ENCODE measurements around the gene SDHAF1.

The SDHAF1 gene

DNA sequence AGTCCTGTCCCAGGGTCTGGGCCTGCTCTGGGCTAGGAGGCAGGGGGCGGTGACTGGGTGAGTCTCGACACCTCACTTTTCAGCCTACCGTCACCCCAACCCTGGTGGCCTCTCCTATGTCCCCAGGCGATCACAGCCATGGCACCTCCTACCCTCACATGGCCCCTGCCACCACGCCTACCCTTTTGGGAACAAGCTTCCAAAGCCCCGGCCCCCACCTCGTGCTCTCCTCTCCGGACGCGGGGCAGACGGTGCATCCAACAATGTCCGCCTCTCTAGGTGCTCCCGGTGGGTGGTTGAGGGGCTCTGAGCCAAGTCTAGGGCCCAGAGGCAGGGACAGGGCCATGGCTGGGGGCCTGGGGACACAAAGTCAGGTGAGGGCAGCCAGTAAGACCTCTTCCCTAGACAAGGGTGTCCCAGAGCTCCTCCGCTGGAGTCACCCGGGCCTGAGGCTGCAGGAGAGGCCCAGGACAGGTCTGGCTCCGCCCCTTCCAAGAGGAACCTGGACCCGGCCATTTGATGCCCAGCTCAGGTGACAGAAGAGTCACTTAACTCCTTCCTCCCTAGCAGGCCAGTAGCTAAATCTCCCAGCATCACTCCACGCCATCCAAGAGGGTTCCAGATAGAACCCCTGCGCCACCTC lies 13.5 kb downstream of the SDHAF1 start, which contains the start of gene SYNE4:
Gene SYNE4, minus strand, starts transcription at position 478 of the 643 bp plus-strand sequence. Its CDS starts 132 bp downstream, at position 346.
- H3K4me3 ChIP-seq (replicated peaks in 1 of 2; ENCODE audit: low read depth in 2 of 2, low read length in 2 of 2): peak within 1 kb of the TSS; percentile 39 to 41
- no peak for DNase-seq (ENCODE audit: low read depth in 2 of 2)
- TF ChIP-seq, protein P1, sequence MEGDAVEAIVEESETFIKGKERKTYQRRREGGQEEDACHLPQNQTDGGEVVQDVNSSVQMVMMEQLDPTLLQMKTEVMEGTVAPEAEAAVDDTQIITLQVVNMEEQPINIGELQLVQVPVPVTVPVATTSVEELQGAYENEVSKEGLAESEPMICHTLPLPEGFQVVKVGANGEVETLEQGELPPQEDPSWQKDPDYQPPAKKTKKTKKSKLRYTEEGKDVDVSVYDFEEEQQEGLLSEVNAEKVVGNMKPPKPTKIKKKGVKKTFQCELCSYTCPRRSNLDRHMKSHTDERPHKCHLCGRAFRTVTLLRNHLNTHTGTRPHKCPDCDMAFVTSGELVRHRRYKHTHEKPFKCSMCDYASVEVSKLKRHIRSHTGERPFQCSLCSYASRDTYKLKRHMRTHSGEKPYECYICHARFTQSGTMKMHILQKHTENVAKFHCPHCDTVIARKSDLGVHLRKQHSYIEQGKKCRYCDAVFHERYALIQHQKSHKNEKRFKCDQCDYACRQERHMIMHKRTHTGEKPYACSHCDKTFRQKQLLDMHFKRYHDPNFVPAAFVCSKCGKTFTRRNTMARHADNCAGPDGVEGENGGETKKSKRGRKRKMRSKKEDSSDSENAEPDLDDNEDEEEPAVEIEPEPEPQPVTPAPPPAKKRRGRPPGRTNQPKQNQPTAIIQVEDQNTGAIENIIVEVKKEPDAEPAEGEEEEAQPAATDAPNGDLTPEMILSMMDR (IDR thresholded peaks at IDR 0.05; ENCODE audit: low read depth, low read length): no peak

DNA sequence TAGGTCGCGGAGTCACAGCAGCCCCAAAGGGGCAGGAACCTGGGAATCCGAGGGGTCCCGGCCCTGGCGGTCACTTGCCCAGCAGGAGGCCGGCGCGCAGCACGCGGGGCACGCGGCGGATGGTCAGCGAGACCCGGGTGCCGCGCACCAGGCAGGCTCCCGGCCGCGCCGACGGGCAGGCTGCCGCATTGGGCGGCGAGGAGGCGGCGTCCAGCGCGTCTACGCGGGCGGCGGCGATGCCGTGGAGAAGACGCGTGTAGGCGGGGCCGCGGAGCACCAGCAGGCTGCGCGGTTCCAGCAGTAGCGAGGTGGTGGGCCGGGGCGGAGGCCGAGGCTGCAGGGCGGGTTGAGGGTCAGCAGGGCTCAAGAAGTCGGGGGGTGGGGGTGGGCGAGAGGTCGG lies 14.2 kb downstream of the SDHAF1 start:
- H3K4me3 ChIP-seq (replicated peaks in 1 of 2; ENCODE audit: low read depth in 2 of 2, low read length in 2 of 2): peak overlapping the region; percentile 39 to 41
- DNase-seq (ENCODE audit: low read depth in 2 of 2): peak; percentile 50 to 74
- TF ChIP-seq, protein P1 (IDR thresholded peaks at IDR 0.05; ENCODE audit: low read depth, low read length): no peak

DNA sequence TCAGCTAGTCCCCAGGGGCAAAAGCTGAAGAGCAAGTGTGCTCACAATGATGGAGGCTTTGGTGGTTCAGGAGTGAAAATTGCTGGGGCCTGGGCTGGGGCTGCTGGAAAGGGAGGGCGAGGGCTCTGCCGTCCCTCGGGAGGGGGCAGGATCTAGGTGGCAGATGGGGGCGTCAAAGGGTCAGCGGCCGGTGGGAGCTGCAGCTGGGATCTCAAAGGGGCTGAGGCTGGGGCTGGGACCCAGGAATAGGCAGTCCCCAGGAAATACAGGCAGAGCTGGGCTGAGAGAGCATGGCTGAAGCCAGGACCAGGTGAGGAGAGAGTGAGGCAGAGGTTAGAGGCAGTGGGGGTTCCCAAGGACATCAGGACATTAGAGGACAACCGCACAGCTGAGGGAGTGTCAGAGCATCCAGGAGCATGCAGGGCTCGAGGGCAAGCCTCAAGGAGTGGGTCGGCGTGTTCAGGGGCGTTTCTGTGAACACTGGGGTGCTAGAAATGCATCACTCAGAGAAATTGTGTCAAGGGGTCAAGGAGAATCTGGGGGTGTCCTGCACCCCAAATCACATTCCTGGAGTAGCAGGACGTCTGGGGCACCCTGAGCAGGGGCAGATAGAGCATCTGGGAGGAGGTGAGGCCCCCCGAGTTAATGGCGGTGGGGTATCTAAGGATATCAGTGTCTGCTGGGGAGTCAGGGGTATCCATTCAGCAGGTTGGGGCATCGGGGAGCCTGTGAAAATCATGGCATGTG lies 14.8 kb downstream of the SDHAF1 start:
- peak overlapping the region; percentile 39 to 41 for H3K4me3 ChIP-seq (replicated peaks in 1 of 2; ENCODE audit: low read depth in 2 of 2, low read length in 2 of 2)
- no peak for DNase-seq (ENCODE audit: low read depth in 2 of 2)
- TF ChIP-seq, protein P1 (IDR thresholded peaks at IDR 0.05; ENCODE audit: low read depth, low read length): no peak

DNA sequence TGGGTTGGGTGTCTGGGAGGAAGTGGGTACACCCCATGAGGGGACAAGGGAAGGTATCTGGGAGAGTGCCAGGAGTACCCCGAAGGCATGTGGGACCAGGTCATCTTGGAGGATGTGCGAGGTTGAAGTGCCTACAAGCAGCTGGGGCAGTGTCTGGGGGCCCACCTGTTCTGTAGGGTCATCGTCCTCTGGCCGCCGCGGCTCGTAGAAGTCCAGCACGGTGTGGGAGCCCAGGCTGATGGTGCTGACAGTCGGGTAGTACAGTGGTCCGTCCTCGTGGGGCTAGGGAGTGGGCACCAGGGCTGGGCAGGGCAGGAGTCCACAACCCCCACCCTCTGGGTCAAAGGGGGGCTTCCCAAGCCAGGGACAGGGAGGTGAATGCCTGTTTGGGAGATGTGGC lies 15.4 kb downstream of the SDHAF1 start:
- no peak overlapping the region for H3K4me3 ChIP-seq (replicated peaks in 1 of 2; ENCODE audit: low read depth in 2 of 2, low read length in 2 of 2)
- TF ChIP-seq, protein P1 (IDR thresholded peaks at IDR 0.05; ENCODE audit: low read depth, low read length): no peak
- no peak for DNase-seq (ENCODE audit: low read depth in 2 of 2)

DNA sequence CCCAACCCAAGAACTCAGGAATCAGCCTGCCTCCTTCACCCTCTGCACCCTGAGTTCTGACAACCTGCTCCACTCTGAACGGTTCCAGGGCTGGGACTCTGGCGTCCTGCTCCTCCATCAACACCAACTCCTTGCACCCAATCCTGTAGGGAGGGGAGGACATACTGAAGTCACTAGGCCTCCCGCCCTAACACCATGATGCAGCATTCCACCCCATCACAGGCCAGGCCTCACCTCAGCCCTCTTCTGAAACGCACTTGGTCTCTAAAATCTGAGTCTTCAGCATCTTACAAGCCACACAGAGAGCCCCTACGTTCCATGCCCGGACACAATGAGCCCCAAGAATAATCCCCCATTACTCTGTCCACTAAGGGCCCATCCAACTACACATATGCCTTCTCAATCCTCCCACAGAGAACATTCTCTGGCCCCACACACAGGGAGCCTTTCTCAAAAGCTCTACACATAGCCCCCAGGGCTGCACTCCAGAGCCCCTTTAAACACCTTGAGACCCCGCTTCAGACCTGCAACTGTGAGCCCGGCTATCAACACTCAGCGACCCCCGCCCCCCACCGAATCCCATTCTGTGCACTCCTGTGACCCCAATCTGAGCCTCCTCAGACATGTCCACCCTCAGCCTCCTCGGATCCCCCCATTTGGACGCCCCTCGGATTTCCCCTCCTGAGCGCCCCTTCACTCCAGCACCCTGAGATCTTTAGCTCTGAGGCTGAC lies 18.5 kb downstream of the SDHAF1 start:
- peak overlapping the region; percentile 76 to 85 for H3K4me3 ChIP-seq (replicated peaks in 1 of 2; ENCODE audit: low read depth in 2 of 2, low read length in 2 of 2)
- DNase-seq (ENCODE audit: low read depth in 2 of 2): no peak
- TF ChIP-seq, protein P1 (IDR thresholded peaks at IDR 0.05; ENCODE audit: low read depth, low read length): no peak

DNA sequence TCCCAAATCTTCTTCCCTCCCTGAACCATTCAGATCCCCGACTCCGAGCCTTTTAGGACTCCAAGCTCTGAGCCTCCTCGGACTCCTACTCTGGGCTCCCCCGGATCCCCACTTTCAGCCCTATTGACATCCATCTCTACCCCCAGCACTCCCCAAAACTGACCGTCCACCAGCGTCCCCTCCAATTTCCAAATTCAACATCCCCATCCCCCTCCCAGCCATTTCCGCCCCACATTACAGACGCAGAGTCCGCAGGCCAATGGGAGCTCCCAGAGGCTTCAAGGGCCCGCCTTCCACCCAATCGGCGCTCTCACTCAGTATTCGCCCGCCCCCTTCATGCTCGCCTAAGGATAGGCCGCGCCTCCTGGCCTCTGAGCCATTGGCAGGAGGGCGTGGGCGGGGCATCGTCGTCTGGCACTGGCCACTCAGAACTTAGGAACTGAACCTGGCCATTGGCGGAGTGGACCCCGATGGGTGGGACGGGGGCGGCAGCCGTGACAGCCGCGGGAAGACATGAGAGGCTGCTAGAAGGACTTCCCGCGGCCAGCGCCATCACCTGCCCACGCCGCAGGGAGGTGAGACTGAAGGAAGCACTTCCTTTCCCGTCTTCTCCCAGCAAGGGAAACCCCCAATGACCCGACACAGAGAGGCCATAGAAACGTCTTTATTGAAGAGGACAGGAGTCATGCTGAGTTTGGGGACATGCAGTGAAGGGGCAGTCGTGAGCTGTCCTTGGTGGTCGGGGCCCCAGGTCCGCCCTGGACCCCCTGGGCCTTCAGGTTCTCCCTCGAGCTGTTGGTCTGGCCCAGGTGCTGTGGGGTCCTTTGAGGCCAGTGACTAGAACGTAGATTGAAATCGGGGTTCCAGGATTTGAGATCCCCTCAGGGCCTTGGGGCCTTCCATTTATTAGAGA lies 19.3 kb downstream of the SDHAF1 start, which contains the start of gene ALKBH6:
Gene ALKBH6, minus strand, starts transcription at position 202 of the 913 bp plus-strand sequence. CDS start 816 bp downstream, outside the sequence.
- DNase-seq (ENCODE audit: low read depth in 2 of 2): peak; percentile 98 to 99
- H3K4me3 ChIP-seq (replicated peaks in 1 of 2; ENCODE audit: low read depth in 2 of 2, low read length in 2 of 2): peak within 1 kb of the TSS; percentile 76 to 85
- TF ChIP-seq, protein P1 (IDR thresholded peaks at IDR 0.05; ENCODE audit: low read depth, low read length): no peak

Data from cardiac fibroblast (primary cell).